Fibroblast of skin of right quadriceps (primary cell): ENCODE results near the gene HOXB7.

Source experiments
- DNase-seq: peaks from one replicate; pipeline ENCODE4 v3.0.0-alpha.2; 2013

HOXB7 gene

GRCh38 chr17:48564188-48565021, 46.4 kb downstream of the HOXB7 start:
- DNase-seq = no peak

GRCh38 chr17:48563867-48564187, 47.0 kb downstream of the HOXB7 start:
- no peak for DNase-seq

DNA sequence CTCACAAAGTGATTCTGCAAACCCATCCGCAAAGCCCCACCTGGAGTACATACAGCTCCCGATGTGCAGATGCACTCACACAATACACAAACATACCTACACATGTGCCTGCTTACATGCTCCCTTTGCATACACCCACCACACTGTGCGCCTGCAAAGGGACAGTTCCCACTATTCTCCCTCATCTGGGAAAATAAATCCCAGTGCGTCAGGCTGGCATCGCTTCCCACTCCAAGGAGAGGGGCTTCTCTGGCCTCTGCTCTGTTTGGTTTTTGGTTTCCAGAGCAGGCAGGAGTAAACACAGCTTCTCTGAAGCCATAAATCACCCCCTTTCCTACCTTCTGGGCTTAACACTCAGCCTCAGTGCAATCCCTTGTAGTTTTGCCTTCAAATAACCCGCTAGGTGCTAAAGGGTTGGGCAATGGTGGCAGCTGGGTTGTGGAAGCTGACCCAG, 47.4 kb downstream of the HOXB7 start:
- no peak for DNase-seq

DNA sequence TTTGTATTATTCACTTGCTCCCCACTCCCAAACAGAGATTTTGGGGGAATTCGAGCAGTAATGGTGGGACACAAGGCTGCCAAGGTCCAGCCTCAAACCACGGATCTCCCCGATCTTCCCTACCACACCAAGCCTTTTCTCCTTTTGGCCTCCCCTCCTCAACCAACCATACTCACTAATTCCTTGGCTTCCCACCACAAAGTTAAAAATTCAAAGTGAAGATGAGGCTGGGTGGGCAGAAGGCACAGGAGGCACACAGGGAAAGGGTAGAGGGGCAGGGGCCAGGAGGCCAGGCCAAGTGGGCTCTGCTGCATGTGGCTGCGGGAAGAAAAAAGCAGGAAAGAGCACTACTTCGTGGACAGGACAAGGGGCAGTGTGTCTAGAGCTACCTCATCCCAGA, 47.9 kb downstream of the HOXB7 start:
- DNase-seq = no peak

- DNase-seq = peak; percentile 80
Measured at GRCh38 chr17:48561884-48562810, 48.7 kb downstream of the HOXB7 start.

DNA sequence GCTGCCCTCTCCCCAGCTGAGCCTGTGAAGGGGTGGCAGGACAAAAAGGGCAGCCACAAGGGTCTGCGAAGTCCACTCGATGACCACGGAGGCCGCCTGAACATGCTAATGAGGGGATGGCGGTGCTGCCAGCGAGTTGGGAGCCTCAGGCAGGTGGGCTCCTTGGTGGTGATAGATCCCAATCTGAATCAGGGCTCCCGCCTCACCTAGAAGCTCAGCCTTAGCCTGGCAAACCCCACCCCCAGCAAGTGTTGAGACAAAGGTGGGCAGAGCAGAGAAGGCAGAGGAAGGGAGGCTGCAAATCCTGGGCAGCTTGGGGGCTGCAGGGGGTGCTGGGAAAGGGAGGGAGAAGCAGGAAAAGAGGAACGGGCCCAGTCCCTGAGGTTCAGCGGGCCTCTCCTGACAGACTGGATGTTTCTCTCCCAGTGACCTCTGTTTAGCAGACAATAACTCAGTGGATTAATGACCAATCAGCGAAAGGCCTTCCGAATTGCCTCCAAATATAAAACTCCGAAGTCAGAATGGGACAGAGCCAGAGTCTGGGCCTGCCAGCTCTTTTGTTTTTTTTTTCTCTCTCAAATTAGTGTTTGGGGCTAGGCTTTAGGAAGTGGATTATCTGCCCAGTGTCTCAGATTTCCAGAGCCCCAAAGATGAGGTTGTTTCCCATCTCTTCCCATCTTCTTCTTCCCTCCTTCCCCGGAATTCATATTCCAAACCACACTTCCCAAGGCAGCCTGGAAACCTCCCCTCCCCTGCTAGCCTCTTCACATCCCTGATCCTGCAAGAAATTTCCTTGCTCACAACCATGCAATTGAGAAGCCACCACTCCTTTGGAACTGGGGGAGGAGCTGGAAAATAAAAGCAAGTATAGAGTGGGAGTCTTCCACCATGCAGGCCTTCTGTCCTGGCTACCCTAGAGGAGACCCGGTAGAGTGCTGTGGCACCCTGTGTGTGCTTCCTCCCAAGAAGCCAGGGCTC, 50.7 kb downstream of the HOXB7 start:
- DNase-seq = no peak

DNA sequence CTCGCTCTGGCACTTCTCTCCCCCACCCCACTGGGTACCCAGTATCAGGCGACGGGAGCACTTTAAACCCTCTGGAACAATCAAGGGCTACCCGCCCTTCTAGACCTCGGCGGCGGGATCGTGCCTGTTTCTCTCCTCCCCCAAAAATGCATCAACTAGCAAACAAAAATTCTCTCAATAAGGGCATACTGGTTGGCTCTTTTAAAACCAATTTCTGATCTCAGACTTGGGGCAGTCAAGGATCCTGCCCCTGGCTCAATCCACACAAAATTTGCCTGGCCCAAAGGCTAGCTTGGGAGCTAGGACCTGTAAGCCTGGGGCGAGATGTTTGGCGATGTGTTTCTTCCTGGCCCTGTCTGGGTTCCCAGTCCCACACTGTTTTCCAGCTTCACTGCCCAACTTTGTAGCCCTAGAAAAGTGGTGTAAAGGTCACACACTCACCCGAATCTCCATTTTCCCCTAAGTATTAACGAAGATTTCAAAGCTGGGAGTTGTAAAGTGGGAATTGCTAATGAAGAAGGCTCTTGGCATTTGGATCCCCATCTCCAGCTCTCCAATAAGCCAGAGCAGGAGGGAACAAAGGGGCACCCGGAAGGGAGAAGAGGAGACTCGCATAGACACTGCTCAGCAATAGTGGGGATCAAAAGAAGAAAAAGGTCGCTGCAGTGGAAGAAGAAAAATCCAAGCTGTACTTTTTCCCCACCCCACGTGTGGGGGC, 51.5 kb downstream of the HOXB7 start:
- no peak for DNase-seq

DNA sequence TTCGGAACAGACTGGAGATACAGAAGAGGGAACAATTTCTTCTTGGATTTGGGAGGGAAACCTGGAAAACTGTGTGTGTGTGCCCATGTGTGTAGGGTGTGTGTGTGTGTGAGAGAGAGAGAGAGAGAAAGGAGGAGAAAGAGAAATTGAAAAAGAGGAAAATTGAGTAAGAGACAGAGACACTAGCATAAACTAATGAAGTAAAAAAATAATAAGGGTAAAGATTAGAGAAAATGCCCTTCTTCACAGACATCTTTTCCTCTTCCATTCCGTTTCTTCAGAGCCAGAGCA, 52.0 kb downstream of the HOXB7 start:
- DNase-seq = no peak

DNA sequence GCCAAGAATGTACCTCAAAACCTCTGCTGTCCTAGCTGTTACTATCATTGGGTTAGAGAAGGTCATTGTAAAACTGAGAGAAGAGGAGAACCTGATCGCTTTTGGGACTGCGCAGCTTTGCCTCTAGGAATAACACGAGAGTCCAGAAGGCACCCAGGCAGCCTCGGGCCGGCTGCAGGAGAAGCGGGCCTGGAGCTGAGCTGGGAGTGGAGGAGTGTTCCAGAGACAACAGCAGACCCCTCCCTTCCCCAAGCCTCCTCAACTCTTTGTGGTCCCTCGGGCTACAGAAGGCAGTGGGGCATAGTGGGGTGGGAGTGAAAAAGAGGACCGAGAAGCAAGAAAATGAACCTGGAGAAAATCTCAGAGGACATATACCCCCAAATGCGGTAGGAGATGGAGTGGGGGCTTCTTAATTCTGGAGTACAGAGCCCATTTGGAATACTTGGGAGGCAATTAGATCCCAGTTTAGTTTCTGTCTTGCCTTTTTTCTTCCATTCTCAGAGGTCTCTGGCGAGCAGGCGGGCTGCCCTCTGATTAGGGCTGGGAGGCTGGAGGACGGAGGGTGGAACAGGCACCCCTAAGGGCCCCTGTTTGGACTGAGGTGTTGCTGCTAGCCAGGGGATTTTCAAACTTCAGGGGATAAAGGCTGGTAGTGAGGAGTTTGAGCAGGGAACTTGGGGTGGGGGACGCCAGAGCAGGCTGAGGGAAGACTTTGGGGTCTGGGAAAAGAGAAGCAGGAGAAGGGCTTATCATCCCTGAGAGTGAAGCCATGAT, 52.6 kb downstream of the HOXB7 start:
- DNase-seq = no peak
